ENCODE measurements around the gene DNAJC19.

The DNAJC19 gene

GRCh38 chr3:180961087-180961486 is 28.4 kb downstream of the DNAJC19 start:
- no peak for DNase-seq (ENCODE audit: low read depth)

GRCh38 chr3:180959691-180960090 is 29.8 kb downstream of the DNAJC19 start:
- DNase-seq (ENCODE audit: low read depth), result no peak

GRCh38 chr3:180947761-180948390 is 41.7 kb downstream of the DNAJC19 start:
- no peak for DNase-seq (ENCODE audit: low read depth)

- no peak for DNase-seq (ENCODE audit: low read depth)
Measured at GRCh38 chr3:180940826-180941225, 48.7 kb downstream of the DNAJC19 start.

- DNase-seq (ENCODE audit: low read depth), result no peak
Measured at GRCh38 chr3:180934638-180935037, 54.9 kb downstream of the DNAJC19 start.
